Thoracic aorta (tissue), 2 donors: Measurements from ENCODE around the gene FTH1. TPM values are rescaled to one million over a fixed set of nuclear protein-coding genes. Genes with fewer than 3 reads are reported as not detected.
A peak's percentile ranks its signal among the peaks of the same experiment; 100 is the strongest.

Experiments used
- ATAC-seq: fragments of 150-250 bp; one replicate; pipeline ENCODE4 v1.8.0; 2017; ENCODE audit warnings: low read depth; ENCODE audit not compliant: insufficient number of reproducible peaks, low FRiP score
- DNase-seq: peaks from one replicate; pipeline ENCODE4 v3.0.0-alpha.2; 2020; ENCODE audit warnings: low spot score
- H3K27ac ChIP-seq, 2 donors: fragments of 200-600 bp; sonication (generic); 1 replicate in 1 of 2; 2 replicates in 1 of 2; pipeline ENCODE4 v1.5.1; 2016; ENCODE audit warnings: mild to moderate bottlenecking in 2 of 2, moderate library complexity in 2 of 2
- H3K27me3 ChIP-seq: fragments of 200-600 bp; sonication (generic); replicated peaks from 2 replicates; pipeline ENCODE4 v1.6.0; 2016; ENCODE audit warnings: mild to moderate bottlenecking; ENCODE audit not compliant: insufficient read depth
- H3K36me3 ChIP-seq: fragments of 200-600 bp; sonication (generic); one replicate; pipeline ENCODE4 v1.5.1; 2016
- H3K4me1 ChIP-seq, 2 donors: fragments of 200-600 bp; sonication (generic); 1 replicate in 1 of 2; 2 replicates in 1 of 2; pipeline versions ENCODE4 v1.5.1 to v1.6.0; 2016; ENCODE audit warnings: low read depth in 2 of 2, mild to moderate bottlenecking in 1 of 2; ENCODE audit not compliant: control insufficient read depth in 1 of 2
- H3K4me3 ChIP-seq: fragments of 200-600 bp; sonication (generic); 2 replicates; pipeline ENCODE4 v1.5.1; 2016; ENCODE audit warnings: mild to moderate bottlenecking
- H3K9me3 ChIP-seq: fragments of 200-600 bp; sonication (generic); 2 replicates; pipeline ENCODE4 v1.5.1; 2016
- CTCF ChIP-seq: fragments of 200-600 bp; sonication (generic); IDR thresholded peaks from one replicate; pipeline ENCODE4 v1.5.1; 2019; ENCODE audit warnings: antibody characterized with exemption
- total RNA-seq, 2 donors: library from RNA; depleted of rRNA; stranded (reverse); fragments of >200 nt; gene quantifications; one replicate each; pipeline versions ENCODE4 v1.1.0 to v1.2.3, GENCODE V29; 2016

FTH1 gene
- total RNA-seq, 2 donors from 2014 or later: 1,820 to 2,025 TPM

GRCh38 chr11:61958590-61958989 lies 8.8 kb downstream of the FTH1 start:
- no peak overlapping the region for H3K27ac ChIP-seq
- peaks cover 5 to 45% of the 10 kb centered on the region in 2 donors for H3K4me1 ChIP-seq
- TF ChIP-seq CTCF: no peak
- H3K9me3 ChIP-seq: no peaks in the 10 kb centered on the region
- H3K4me3 ChIP-seq: no peak overlapping the region
- H3K27me3 ChIP-seq: no peaks in the 10 kb centered on the region
- ATAC-seq: no peak
- H3K36me3 ChIP-seq: peaks cover 7% of the 10 kb centered on the region
- DNase-seq: no peak

GRCh38 chr11:61957021-61957770 lies 10.2 kb downstream of the FTH1 start:
- no peak for ATAC-seq
- H3K36me3 ChIP-seq: no peaks in the 10 kb centered on the region
- no peaks in the 10 kb centered on the region for H3K27me3 ChIP-seq
- no peak for TF ChIP-seq CTCF
- H3K4me1 ChIP-seq: peaks cover 0 to 31% of the 10 kb centered on the region in 2 donors
- H3K27ac ChIP-seq: no peak overlapping the region
- no peak overlapping the region for H3K4me3 ChIP-seq
- no peak for DNase-seq
- no peaks in the 10 kb centered on the region for H3K9me3 ChIP-seq

GRCh38 chr11:61956191-61957020 lies 11.0 kb downstream of the FTH1 start:
- Histone ChIP-seq H3K27me3 (no peaks in the 10 kb centered on the region), H3K4me1 (peaks cover 0 to 23% of the 10 kb centered on the region in 2 donors), H3K36me3 (no peaks in the 10 kb centered on the region), H3K9me3 (no peaks in the 10 kb centered on the region), H3K27ac (no peak overlapping the region), H3K4me3 (peak overlapping the region; percentile 69)
- no peak for ATAC-seq
- DNase-seq: no peak
- no peak for TF ChIP-seq CTCF

GRCh38 chr11:61955422-61956135 lies 11.9 kb downstream of the FTH1 start:
- H3K27ac ChIP-seq: peak overlapping the region; percentile 8 to 15
- TF ChIP-seq CTCF: no peak
- peak overlapping the region; percentile 69 for H3K4me3 ChIP-seq
- ATAC-seq: no peak
- peaks cover 0 to 16% of the 10 kb centered on the region in 2 donors for H3K4me1 ChIP-seq
- no peaks in the 10 kb centered on the region for H3K9me3 ChIP-seq
- H3K27me3 ChIP-seq: no peaks in the 10 kb centered on the region
- H3K36me3 ChIP-seq: no peaks in the 10 kb centered on the region
- no peak for DNase-seq
